HepG2 (cell line): ENCODE results near the gene CYB5D1. TPM values are rescaled to one million over a fixed set of nuclear protein-coding genes. Genes with fewer than 3 reads are reported as not detected.

Source experiments
- ASH2L ChIP-seq: fragments of 300-600, 200-600 bp; sonication (generic); IDR thresholded peaks from 2 replicates; pipeline ENCODE4 v1.7.0; 2017; ENCODE audit warnings: low read depth, mild to moderate bottlenecking, moderate library complexity, mixed read lengths, low read length; ENCODE audit not compliant: insufficient read length
- ATF6 ChIP-seq: sonication (generic); formaldehyde crosslinking; conservative IDR thresholded peaks from 2 replicates; pipeline ENCODE4 v1.4.0; 2020; ENCODE audit warnings: missing genetic modification reagents
- CCDC6 ChIP-seq: sonication (generic); formaldehyde crosslinking; IDR thresholded peaks from 2 replicates; pipeline ENCODE4 v1.8.1; 2022; ENCODE audit warnings: mild to moderate bottlenecking, missing genetic modification reagents, moderate library complexity
- EEA1 ChIP-seq: sonication (generic); formaldehyde crosslinking; IDR thresholded peaks from 2 replicates; pipeline ENCODE4 v1.5.1; 2020; ENCODE audit warnings: mild to moderate bottlenecking, missing genetic modification reagents, borderline replicate concordance
- FOXM1 ChIP-seq: sonication (generic); formaldehyde crosslinking; IDR thresholded peaks from 2 replicates; pipeline ENCODE4 v1.5.0; 2020; ENCODE audit warnings: missing genetic modification reagents
- HNF1B ChIP-seq: sonication (generic); formaldehyde crosslinking; IDR thresholded peaks from 2 replicates; pipeline ENCODE4 v1.5.1; 2020; ENCODE audit warnings: mild to moderate bottlenecking, moderate library complexity, missing genetic modification reagents
- HNF4G ChIP-seq, 2 experiments: sonication (generic) in 1 of 2; formaldehyde crosslinking in 1 of 2; IDR thresholded peaks; 2 replicates each; pipeline versions ENCODE4 v1.4.0 to v1.6.1; 2011 to 2020; ENCODE audit warnings: borderline replicate concordance in 2 of 2, low read depth in 2 of 2, mild to moderate bottlenecking in 2 of 2, low read length in 1 of 2, missing genetic modification reagents in 1 of 2, moderate library complexity in 1 of 2
- KAT7 ChIP-seq: IDR thresholded peaks from 2 replicates; pipeline ENCODE4 v1.6.1; 2018; ENCODE audit warnings: borderline replicate concordance, missing compliant biosample characterization
- MTA1 ChIP-seq: sonication (generic); formaldehyde crosslinking; IDR thresholded peaks from 2 replicates; pipeline ENCODE4 v1.4.0; 2020; ENCODE audit warnings: missing genetic modification reagents, mild to moderate bottlenecking, borderline replicate concordance
- ZFP37 ChIP-seq: sonication (generic); formaldehyde crosslinking; IDR thresholded peaks from 2 replicates; pipeline ENCODE4 v1.4.0; 2020; ENCODE audit warnings: missing genetic modification reagents, borderline replicate concordance
- ZFP41 ChIP-seq: sonication (generic); formaldehyde crosslinking; IDR thresholded peaks from 2 replicates; pipeline ENCODE4 v1.4.0; 2020; ENCODE audit warnings: mild to moderate bottlenecking, missing genetic modification reagents, borderline replicate concordance
- ZMYM2 ChIP-seq: sonication (generic); formaldehyde crosslinking; IDR thresholded peaks from 2 replicates; pipeline ENCODE4 v1.8.0; 2022; ENCODE audit warnings: mild to moderate bottlenecking, missing genetic modification reagents
- ZNF224 ChIP-seq: sonication (generic); formaldehyde crosslinking; IDR thresholded peaks from 2 replicates; pipeline ENCODE4 v1.5.0; 2020; ENCODE audit warnings: mild to moderate bottlenecking, missing genetic modification reagents
- ZNF749 ChIP-seq: sonication (generic); formaldehyde crosslinking; IDR thresholded peaks from 2 replicates; pipeline ENCODE4 v1.8.0; 2022; ENCODE audit warnings: mild to moderate bottlenecking, missing genetic modification reagents, moderate library complexity, borderline replicate concordance
- polyA plus RNA-seq, 8 experiments: library from polyadenylated mRNA; depleted of rRNA in 3 of 8; stranded (reverse) in 7 of 8; unstranded in 1 of 8; fragments of >200 nt; fragmentation: Illumina TruSeq in 4 of 8; extraction: Trizol in 4 of 8; gene quantifications; 2 replicates each; pipeline versions ENCODE4 v1.2.1 to v1.2.3, GENCODE V29; 2011 to 2016; ENCODE audit warnings: low read depth in 4 of 8, missing spikeins in 1 of 8, mixed read lengths in 1 of 8; ENCODE audit not compliant: insufficient read depth in 1 of 8
- total RNA-seq, 5 experiments: library from RNA; depleted of rRNA; stranded (reverse); fragments of >200 nt; fragmentation: Illumina TruSeq; extraction: Trizol; gene quantifications; 2 replicates each; pipeline ENCODE4 v1.2.3, GENCODE V29; 2016; ENCODE audit warnings: low read depth in 1 of 5
- TF ChIP-seq, protein P1 (sequence below): sonication (generic); formaldehyde crosslinking; IDR thresholded peaks from 2 replicates; pipeline ENCODE4 v1.4.0; 2020; ENCODE audit warnings: missing genetic modification reagents
- TF ChIP-seq, protein P2 (sequence below): sonication (generic); formaldehyde crosslinking; IDR thresholded peaks from 2 replicates; pipeline ENCODE4 v1.4.0; 2020; ENCODE audit warnings: missing genetic modification reagents

CYB5D1 gene
- total and polyA plus RNA-seq, 2 of the 13 experiments (the other 11 are each of a cell fraction or from before 2014, with no cell fraction given), result 8.9 to 17.0 TPM

GRCh38 chr17:7844292-7845154 is 13.3 kb upstream of the CYB5D1 start (continued):
- TF ChIP-seq ZNF749 (CRISPR knock-in tag), result no peak
- no peak for TF ChIP-seq ZMYM2 (CRISPR knock-in tag)
- no peak for TF ChIP-seq CCDC6 (CRISPR knock-in tag)
- no peak for TF ChIP-seq HNF4G (IDR thresholded peaks at IDR 0.05; ENCODE audit: borderline replicate concordance, low read depth, low read length)
- TF ChIP-seq HNF4G (CRISPR knock-in tag; IDR thresholded peaks at IDR 0.05; ENCODE audit: borderline replicate concordance, low read depth), result no peak
- TF ChIP-seq, protein P1, sequence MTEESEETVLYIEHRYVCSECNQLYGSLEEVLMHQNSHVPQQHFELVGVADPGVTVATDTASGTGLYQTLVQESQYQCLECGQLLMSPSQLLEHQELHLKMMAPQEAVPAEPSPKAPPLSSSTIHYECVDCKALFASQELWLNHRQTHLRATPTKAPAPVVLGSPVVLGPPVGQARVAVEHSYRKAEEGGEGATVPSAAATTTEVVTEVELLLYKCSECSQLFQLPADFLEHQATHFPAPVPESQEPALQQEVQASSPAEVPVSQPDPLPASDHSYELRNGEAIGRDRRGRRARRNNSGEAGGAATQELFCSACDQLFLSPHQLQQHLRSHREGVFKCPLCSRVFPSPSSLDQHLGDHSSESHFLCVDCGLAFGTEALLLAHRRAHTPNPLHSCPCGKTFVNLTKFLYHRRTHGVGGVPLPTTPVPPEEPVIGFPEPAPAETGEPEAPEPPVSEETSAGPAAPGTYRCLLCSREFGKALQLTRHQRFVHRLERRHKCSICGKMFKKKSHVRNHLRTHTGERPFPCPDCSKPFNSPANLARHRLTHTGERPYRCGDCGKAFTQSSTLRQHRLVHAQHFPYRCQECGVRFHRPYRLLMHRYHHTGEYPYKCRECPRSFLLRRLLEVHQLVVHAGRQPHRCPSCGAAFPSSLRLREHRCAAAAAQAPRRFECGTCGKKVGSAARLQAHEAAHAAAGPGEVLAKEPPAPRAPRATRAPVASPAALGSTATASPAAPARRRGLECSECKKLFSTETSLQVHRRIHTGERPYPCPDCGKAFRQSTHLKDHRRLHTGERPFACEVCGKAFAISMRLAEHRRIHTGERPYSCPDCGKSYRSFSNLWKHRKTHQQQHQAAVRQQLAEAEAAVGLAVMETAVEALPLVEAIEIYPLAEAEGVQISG (CRISPR knock-in tag), result no peak; the same call in 1 of the 2 replicates
- TF ChIP-seq ZNF224, result no peak
- no peak for TF ChIP-seq ZFP41
- no peak for TF ChIP-seq ATF6 (CRISPR knock-in tag)
- no peak for TF ChIP-seq MTA1
- no peak for TF ChIP-seq HNF1B
- no peak for TF ChIP-seq FOXM1 (CRISPR knock-in tag)
- no peak for TF ChIP-seq KAT7 (CRISPR knock-in tag)
- no peak for TF ChIP-seq ZFP37 (CRISPR knock-in tag)
- TF ChIP-seq EEA1 (CRISPR knock-in tag), result no peak
- TF ChIP-seq, protein P2, sequence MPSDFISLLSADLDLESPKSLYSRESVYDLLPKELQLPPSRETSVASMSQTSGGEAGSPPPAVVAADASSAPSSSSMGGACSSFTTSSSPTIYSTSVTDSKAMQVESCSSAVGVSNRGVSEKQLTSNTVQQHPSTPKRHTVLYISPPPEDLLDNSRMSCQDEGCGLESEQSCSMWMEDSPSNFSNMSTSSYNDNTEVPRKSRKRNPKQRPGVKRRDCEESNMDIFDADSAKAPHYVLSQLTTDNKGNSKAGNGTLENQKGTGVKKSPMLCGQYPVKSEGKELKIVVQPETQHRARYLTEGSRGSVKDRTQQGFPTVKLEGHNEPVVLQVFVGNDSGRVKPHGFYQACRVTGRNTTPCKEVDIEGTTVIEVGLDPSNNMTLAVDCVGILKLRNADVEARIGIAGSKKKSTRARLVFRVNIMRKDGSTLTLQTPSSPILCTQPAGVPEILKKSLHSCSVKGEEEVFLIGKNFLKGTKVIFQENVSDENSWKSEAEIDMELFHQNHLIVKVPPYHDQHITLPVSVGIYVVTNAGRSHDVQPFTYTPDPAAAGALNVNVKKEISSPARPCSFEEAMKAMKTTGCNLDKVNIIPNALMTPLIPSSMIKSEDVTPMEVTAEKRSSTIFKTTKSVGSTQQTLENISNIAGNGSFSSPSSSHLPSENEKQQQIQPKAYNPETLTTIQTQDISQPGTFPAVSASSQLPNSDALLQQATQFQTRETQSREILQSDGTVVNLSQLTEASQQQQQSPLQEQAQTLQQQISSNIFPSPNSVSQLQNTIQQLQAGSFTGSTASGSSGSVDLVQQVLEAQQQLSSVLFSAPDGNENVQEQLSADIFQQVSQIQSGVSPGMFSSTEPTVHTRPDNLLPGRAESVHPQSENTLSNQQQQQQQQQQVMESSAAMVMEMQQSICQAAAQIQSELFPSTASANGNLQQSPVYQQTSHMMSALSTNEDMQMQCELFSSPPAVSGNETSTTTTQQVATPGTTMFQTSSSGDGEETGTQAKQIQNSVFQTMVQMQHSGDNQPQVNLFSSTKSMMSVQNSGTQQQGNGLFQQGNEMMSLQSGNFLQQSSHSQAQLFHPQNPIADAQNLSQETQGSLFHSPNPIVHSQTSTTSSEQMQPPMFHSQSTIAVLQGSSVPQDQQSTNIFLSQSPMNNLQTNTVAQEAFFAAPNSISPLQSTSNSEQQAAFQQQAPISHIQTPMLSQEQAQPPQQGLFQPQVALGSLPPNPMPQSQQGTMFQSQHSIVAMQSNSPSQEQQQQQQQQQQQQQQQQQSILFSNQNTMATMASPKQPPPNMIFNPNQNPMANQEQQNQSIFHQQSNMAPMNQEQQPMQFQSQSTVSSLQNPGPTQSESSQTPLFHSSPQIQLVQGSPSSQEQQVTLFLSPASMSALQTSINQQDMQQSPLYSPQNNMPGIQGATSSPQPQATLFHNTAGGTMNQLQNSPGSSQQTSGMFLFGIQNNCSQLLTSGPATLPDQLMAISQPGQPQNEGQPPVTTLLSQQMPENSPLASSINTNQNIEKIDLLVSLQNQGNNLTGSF (CRISPR knock-in tag), result no peak
- TF ChIP-seq ASH2L, result no peak
